Loucy (cell line): ENCODE measurements around the gene AHNAK2.

Experiments used
- H2AFZ ChIP-seq: fragments of 200-600 bp; sonication (generic); 2 replicates; pipeline ENCODE4 v1.6.0; 2016; ENCODE audit warnings: antibody characterized with exemption, mild to moderate bottlenecking, low read length, moderate library complexity
- H3F3A ChIP-seq: fragments of 200-600 bp; 2 replicates; pipeline ENCODE4 v1.6.0; 2016; ENCODE audit warnings: antibody characterized with exemption, low read depth, mild to moderate bottlenecking
- H3K27me3 ChIP-seq: fragments of 200-600 bp; sonication (generic); 2 replicates; pipeline ENCODE4 v1.6.1; 2014; ENCODE audit warnings: low read length, mild to moderate bottlenecking; ENCODE audit not compliant: insufficient read depth, poor library complexity, severe bottlenecking
- H3K36me3 ChIP-seq: fragments of 200-600 bp; sonication (generic); 2 replicates; pipeline ENCODE4 v1.6.1; 2016; ENCODE audit warnings: low read length; ENCODE audit not compliant: insufficient read depth
- H3K4me1 ChIP-seq: fragments of 200-600 bp; sonication (generic); 2 replicates; pipeline ENCODE4 v1.5.1; 2014; ENCODE audit warnings: low read length, mild to moderate bottlenecking; ENCODE audit not compliant: insufficient read depth, poor library complexity, severe bottlenecking
- H3K4me2 ChIP-seq: fragments of 200-600 bp; sonication (generic); 2 replicates; pipeline ENCODE4 v1.6.0; 2014; ENCODE audit warnings: antibody characterized with exemption, low read length, low read depth, mild to moderate bottlenecking; ENCODE audit not compliant: poor library complexity, severe bottlenecking
- H3K4me3 ChIP-seq: fragments of 200-600 bp; sonication (generic); 2 replicates; pipeline ENCODE4 v1.5.1; 2014; ENCODE audit warnings: low read length, mild to moderate bottlenecking, mixed read lengths; ENCODE audit not compliant: poor library complexity, severe bottlenecking
- H3K79me2 ChIP-seq: fragments of 200-600 bp; sonication (generic); 2 replicates; pipeline ENCODE4 v1.6.1; 2014; ENCODE audit warnings: low read length; ENCODE audit not compliant: insufficient read depth
- H3K9ac ChIP-seq: fragments of 200-600 bp; sonication (generic); 2 replicates; pipeline ENCODE4 v1.6.0; 2014; ENCODE audit warnings: mild to moderate bottlenecking, low read depth, low read length, moderate library complexity; ENCODE audit not compliant: poor library complexity, severe bottlenecking
- H3K9me2 ChIP-seq: fragments of 200-600 bp; sonication (generic); replicated peaks from 2 replicates; pipeline ENCODE4 v1.6.1; 2016; ENCODE audit warnings: low read depth, low read length, mixed read lengths
- H3K9me3 ChIP-seq: fragments of 200-600 bp; sonication (generic); 2 replicates; pipeline ENCODE4 v1.6.1; 2014; ENCODE audit warnings: mild to moderate bottlenecking, antibody characterized with exemption, low read length, low read depth; ENCODE audit not compliant: insufficient read depth
- H4K20me1 ChIP-seq: fragments of 200-600 bp; sonication (generic); 2 replicates; pipeline ENCODE4 v1.6.0; 2014; ENCODE audit warnings: antibody characterized with exemption, low read length, mild to moderate bottlenecking; ENCODE audit not compliant: insufficient read depth, poor library complexity, severe bottlenecking
- EZH2phosphoT487 ChIP-seq: fragments of 200-600 bp; IDR thresholded peaks from 2 replicates; pipeline ENCODE4 v1.6.1; 2018; ENCODE audit warnings: antibody characterized with exemption, mild to moderate bottlenecking, moderate library complexity, borderline replicate concordance
- TF ChIP-seq, protein P1 (sequence below): fragments of 200-600 bp; sonication (generic); conservative IDR thresholded peaks from 2 replicates; pipeline ENCODE4 v1.5.1; 2014; ENCODE audit warnings: mild to moderate bottlenecking, antibody characterized with exemption, low read length

AHNAK2 gene

DNA sequence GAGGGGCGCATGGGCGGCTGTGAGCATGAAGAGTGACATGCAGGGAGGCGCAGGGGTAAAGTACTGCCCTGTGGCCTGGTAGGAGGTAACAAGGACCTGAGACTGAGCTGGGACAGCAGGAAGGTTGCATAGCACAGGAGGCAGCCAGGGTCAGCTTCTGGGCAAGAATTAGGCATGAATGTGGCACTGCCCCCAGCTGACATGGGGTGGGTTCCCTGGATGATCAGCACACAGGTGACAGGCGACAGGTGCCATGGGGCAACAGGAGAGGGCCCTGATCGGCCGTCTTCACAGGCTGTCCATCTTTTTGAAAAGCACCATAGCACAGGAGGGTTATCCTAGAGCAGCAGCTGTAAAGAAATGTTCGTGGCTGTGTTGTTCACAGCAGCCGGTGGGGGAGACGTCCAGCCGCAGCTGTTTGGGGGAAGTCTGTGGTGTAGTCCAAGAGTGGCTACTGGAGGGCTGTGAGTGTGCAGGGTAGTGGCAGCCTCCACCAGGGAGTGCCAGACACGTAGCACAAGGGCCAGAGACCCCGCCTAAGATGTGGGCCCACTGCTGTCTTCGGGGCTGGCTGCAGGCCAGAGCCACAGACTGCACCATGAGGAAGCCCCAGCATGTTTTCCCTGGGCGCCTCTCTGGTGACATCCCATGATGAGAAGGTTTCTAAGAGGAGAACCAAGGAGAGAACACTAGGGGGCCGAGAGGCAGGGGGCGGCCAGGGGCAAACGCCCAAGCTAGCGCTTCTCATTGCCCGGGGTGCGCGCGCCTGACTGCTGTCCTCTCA lies 15.8 kb upstream of the AHNAK2 start:
- no peaks in the 10 kb centered on the region for H4K20me1 ChIP-seq
- H3K79me2 ChIP-seq, result no peaks in the 10 kb centered on the region
- no peak overlapping the region for H2AFZ ChIP-seq
- H3F3A ChIP-seq, result no peaks in the 10 kb centered on the region
- no peaks in the 10 kb centered on the region for H3K4me1 ChIP-seq
- H3K9me3 ChIP-seq, result no peaks in the 10 kb centered on the region
- TF ChIP-seq EZH2phosphoT487, result no peak
- TF ChIP-seq, protein P1, sequence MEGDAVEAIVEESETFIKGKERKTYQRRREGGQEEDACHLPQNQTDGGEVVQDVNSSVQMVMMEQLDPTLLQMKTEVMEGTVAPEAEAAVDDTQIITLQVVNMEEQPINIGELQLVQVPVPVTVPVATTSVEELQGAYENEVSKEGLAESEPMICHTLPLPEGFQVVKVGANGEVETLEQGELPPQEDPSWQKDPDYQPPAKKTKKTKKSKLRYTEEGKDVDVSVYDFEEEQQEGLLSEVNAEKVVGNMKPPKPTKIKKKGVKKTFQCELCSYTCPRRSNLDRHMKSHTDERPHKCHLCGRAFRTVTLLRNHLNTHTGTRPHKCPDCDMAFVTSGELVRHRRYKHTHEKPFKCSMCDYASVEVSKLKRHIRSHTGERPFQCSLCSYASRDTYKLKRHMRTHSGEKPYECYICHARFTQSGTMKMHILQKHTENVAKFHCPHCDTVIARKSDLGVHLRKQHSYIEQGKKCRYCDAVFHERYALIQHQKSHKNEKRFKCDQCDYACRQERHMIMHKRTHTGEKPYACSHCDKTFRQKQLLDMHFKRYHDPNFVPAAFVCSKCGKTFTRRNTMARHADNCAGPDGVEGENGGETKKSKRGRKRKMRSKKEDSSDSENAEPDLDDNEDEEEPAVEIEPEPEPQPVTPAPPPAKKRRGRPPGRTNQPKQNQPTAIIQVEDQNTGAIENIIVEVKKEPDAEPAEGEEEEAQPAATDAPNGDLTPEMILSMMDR, result no peak; the same call in 1 of the 2 replicates
- H3K27me3 ChIP-seq, result no peaks in the 10 kb centered on the region
- no peaks in the 10 kb centered on the region for H3K36me3 ChIP-seq
- H3K9ac ChIP-seq, result no peak overlapping the region
- no peaks in the 10 kb centered on the region for H3K9me2 ChIP-seq
- no peak overlapping the region for H3K4me2 ChIP-seq
- no peak overlapping the region for H3K4me3 ChIP-seq

DNA sequence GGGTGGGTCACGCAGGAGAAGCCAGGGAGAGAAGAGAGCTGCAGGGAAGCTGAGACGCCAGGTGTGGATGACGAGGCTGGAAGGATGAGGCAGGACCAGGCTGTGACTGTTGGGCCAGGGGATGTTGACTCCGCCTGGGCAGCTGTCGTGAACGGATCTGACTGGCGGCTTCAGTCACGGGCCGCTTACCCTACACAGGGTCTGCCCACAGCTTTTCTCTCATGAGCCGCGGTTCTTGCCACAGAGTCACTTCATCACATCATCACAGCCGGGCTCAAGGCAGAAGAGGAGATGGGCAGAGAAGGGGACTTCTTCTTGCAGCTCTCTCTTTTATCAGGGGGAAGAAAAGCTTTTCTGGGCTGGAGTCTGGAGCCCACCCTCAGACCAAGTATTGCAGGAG lies 15.1 kb upstream of the AHNAK2 start:
- no peak overlapping the region for H2AFZ ChIP-seq
- H3F3A ChIP-seq, result no peaks in the 10 kb centered on the region
- no peak overlapping the region for H3K9ac ChIP-seq
- H3K4me2 ChIP-seq, result no peak overlapping the region
- H3K4me1 ChIP-seq, result no peaks in the 10 kb centered on the region
- H3K36me3 ChIP-seq, result no peaks in the 10 kb centered on the region
- no peaks in the 10 kb centered on the region for H3K27me3 ChIP-seq
- H3K4me3 ChIP-seq, result no peak overlapping the region
- H3K79me2 ChIP-seq, result no peaks in the 10 kb centered on the region
- no peak for TF ChIP-seq EZH2phosphoT487
- TF ChIP-seq, protein P1, result no peak
- no peaks in the 10 kb centered on the region for H4K20me1 ChIP-seq
- H3K9me2 ChIP-seq, result no peaks in the 10 kb centered on the region
- no peaks in the 10 kb centered on the region for H3K9me3 ChIP-seq

DNA sequence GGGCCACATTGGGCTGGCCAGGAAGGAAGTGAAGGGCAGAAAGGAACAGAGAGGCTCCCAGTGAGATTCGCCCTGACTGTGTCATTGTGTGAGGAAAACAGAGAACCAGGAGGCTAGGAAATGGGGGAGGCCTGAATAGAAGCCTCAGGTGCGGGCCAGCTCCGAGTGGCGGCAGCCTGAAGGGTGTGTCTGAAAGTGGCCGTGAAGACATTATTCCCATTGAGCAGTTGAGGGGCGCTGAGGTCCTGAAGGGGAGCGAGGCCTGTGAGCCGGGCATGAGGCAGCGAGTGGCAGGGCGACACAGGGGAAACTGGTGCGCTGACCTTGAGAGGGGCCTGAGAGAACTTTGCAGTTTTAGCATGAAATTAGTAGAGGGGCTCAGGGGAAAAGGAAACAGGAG lies 14.3 kb upstream of the AHNAK2 start:
- Histone ChIP-seq H3K9ac (no peak overlapping the region), H3F3A (no peaks in the 10 kb centered on the region), H3K79me2 (no peaks in the 10 kb centered on the region), H4K20me1 (no peaks in the 10 kb centered on the region), H3K36me3 (no peaks in the 10 kb centered on the region), H3K9me3 (no peaks in the 10 kb centered on the region), H3K4me3 (no peak overlapping the region), H2AFZ (no peak overlapping the region), H3K9me2 (no peaks in the 10 kb centered on the region), H3K4me1 (no peaks in the 10 kb centered on the region), H3K27me3 (no peaks in the 10 kb centered on the region), H3K4me2 (no peak overlapping the region)
- TF ChIP-seq, protein P1, result no peak
- no peak for TF ChIP-seq EZH2phosphoT487
